ENCODE data around the gene STK24.

GRCh38 chr13:98503175-98504028 lies 73.5 kb downstream of the STK24 start:
- TF ChIP-seq CTCF (conservative IDR thresholded peaks at IDR 0.05; ENCODE audit: low read length) (no peak), EZH2phosphoT487 (IDR thresholded peaks at IDR 0.05; ENCODE audit: borderline replicate concordance, low read depth, low read length) (no peak)

Measured in OCI-LY7 (cell line).